HepG2 (cell line): Measurements from ENCODE around the gene RRP36. TPM values are rescaled to one million over a fixed set of nuclear protein-coding genes. Genes with fewer than 3 reads are reported as not detected.

Experiments
- GABPA ChIP-seq, 2 experiments: IDR thresholded peaks; 2 replicates each; pipeline ENCODE4 v1.6.1; 2011 to 2016; ENCODE audit warnings: low read depth in 2 of 2, low read length in 1 of 2, missing biosample characterization in 1 of 2, missing genetic modification characterization in 1 of 2
- POLR2G ChIP-seq: fragments of 200-400 bp; formaldehyde crosslinking; IDR thresholded peaks from 2 replicates; pipeline ENCODE4 v1.6.1; 2018; ENCODE audit warnings: mild to moderate bottlenecking, low read depth, low read length, moderate library complexity
- RAD21 ChIP-seq: fragments of 450-650 bp; formaldehyde crosslinking; IDR thresholded peaks from 2 replicates; pipeline ENCODE4 v1.5.0; 2020; ENCODE audit warnings: mild to moderate bottlenecking
- TMF1 ChIP-seq: sonication (generic); formaldehyde crosslinking; IDR thresholded peaks from 2 replicates; pipeline ENCODE4 v1.8.1; 2022; ENCODE audit warnings: low read depth, missing genetic modification reagents
- ZNF460 ChIP-seq: sonication (generic); formaldehyde crosslinking; IDR thresholded peaks from 2 replicates; pipeline ENCODE4 v1.5.1; 2020; ENCODE audit warnings: missing genetic modification reagents, mild to moderate bottlenecking, borderline replicate concordance
- ZNF501 ChIP-seq: sonication (generic); formaldehyde crosslinking; IDR thresholded peaks from 2 replicates; pipeline ENCODE4 v1.5.1; 2020; ENCODE audit warnings: mild to moderate bottlenecking, moderate library complexity, missing genetic modification reagents
- ZNF766 ChIP-seq: sonication (generic); formaldehyde crosslinking; IDR thresholded peaks from 2 replicates; pipeline ENCODE4 v1.5.0; 2020; ENCODE audit warnings: missing genetic modification reagents, borderline replicate concordance
- ZNF776 ChIP-seq: sonication (generic); formaldehyde crosslinking; IDR thresholded peaks from 2 replicates; pipeline ENCODE4 v1.4.0; 2020; ENCODE audit warnings: mild to moderate bottlenecking, missing genetic modification reagents
- ZSCAN25 ChIP-seq: sonication (generic); formaldehyde crosslinking; IDR thresholded peaks from 2 replicates; pipeline ENCODE4 v1.8.0; 2022; ENCODE audit warnings: mild to moderate bottlenecking, missing genetic modification reagents
- polyA plus RNA-seq, 8 experiments: library from polyadenylated mRNA; depleted of rRNA in 3 of 8; stranded (reverse) in 7 of 8; unstranded in 1 of 8; fragments of >200 nt; fragmentation: Illumina TruSeq in 4 of 8; extraction: Trizol in 4 of 8; gene quantifications; 2 replicates each; pipeline versions ENCODE4 v1.2.1 to v1.2.3, GENCODE V29; 2011 to 2016; ENCODE audit warnings: low read depth in 4 of 8, missing spikeins in 1 of 8, mixed read lengths in 1 of 8; ENCODE audit not compliant: insufficient read depth in 1 of 8
- total RNA-seq, 5 experiments: library from RNA; depleted of rRNA; stranded (reverse); fragments of >200 nt; fragmentation: Illumina TruSeq; extraction: Trizol; gene quantifications; 2 replicates each; pipeline ENCODE4 v1.2.3, GENCODE V29; 2016; ENCODE audit warnings: low read depth in 1 of 5
- TF ChIP-seq, protein P1 (sequence below), 2 experiments: sonication (generic) in 1 of 2; formaldehyde crosslinking in 1 of 2; IDR thresholded peaks; 2 replicates each; pipeline versions ENCODE4 v1.4.0 to v1.6.1; 2016 to 2020; ENCODE audit warnings: borderline replicate concordance in 1 of 2, low read depth in 1 of 2, mild to moderate bottlenecking in 1 of 2, missing genetic modification reagents in 1 of 2
- TF ChIP-seq, protein P2 (sequence below): sonication (generic); formaldehyde crosslinking; IDR thresholded peaks from 2 replicates; pipeline ENCODE4 v1.9.0; 2021; ENCODE audit warnings: missing genetic modification reagents, mild to moderate bottlenecking, borderline replicate concordance
- TF ChIP-seq, protein P3 (sequence below): sonication (generic); formaldehyde crosslinking; IDR thresholded peaks from 2 replicates; pipeline ENCODE4 v1.5.0; 2020; ENCODE audit warnings: mild to moderate bottlenecking, missing genetic modification reagents
- TF ChIP-seq, protein P4 (sequence below): sonication (generic); formaldehyde crosslinking; IDR thresholded peaks from 2 replicates; pipeline ENCODE4 v1.8.1; 2022; ENCODE audit warnings: mild to moderate bottlenecking, missing genetic modification reagents
- TF ChIP-seq, protein P5 (sequence below): sonication (generic); formaldehyde crosslinking; IDR thresholded peaks from 2 replicates; pipeline ENCODE4 v1.4.0; 2020; ENCODE audit warnings: missing genetic modification reagents

Gene RRP36
- total and polyA plus RNA-seq, 2 of the 13 experiments (the other 11 are each of a cell fraction or from before 2014, with no cell fraction given): 29.5 to 144 TPM

DNA sequence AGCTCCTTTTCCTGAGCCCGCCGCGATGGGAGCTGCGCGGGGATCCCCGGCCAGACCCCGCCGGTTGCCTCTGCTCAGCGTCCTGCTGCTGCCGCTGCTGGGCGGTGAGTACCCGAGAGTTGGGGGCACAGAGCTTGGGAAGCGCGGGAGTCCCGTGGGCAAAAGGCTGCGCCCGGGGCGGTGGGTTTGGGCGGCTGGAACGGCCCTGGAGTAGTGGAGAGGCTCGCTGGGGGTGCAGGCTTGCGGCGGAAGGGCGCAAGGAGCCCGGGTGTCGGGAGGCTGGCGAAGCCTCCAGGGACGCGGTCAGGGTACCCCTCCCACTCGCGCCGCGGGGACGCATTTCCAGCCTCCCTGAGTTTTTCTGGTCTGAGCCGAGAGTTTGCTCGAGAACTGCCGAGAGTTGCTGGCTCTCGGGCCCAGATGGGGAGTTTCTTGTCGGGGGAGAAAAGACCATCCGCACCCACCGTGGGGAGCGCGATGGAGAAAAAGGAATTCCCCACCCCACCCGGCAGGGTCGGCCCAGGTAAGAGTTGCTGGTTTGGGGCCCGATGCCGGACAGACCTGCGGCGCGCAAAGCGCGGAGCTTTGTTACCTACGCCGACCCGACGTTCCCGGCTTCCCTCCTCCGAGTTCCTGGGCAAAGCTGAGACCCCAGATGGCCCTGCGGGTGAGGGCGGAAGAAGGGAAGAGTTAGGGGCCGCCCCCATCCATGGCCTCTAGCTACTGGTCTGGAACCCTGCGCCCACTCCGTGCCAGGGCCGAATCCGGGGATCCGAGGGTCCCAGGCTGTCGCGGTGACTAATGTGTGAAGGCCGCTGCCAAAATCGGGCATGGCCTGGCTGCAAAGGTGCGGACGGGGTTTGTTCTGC lies 55.3 kb downstream of the RRP36 start (continued):
- TF ChIP-seq, protein P1, sequence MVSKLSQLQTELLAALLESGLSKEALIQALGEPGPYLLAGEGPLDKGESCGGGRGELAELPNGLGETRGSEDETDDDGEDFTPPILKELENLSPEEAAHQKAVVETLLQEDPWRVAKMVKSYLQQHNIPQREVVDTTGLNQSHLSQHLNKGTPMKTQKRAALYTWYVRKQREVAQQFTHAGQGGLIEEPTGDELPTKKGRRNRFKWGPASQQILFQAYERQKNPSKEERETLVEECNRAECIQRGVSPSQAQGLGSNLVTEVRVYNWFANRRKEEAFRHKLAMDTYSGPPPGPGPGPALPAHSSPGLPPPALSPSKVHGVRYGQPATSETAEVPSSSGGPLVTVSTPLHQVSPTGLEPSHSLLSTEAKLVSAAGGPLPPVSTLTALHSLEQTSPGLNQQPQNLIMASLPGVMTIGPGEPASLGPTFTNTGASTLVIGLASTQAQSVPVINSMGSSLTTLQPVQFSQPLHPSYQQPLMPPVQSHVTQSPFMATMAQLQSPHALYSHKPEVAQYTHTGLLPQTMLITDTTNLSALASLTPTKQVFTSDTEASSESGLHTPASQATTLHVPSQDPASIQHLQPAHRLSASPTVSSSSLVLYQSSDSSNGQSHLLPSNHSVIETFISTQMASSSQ (IDR thresholded peaks at IDR 0.05; ENCODE audit: low read depth): no peak
- TF ChIP-seq, protein P1 (CRISPR knock-in tag; IDR thresholded peaks at IDR 0.05; ENCODE audit: borderline replicate concordance): 0 out of 2 replicates have a peak, but pooled peaks have one; percentile 15
- peak; percentile 45; the same call in 1 of the 2 replicates for TF ChIP-seq RAD21 (CRISPR knock-in tag)
- TF ChIP-seq, protein P2, sequence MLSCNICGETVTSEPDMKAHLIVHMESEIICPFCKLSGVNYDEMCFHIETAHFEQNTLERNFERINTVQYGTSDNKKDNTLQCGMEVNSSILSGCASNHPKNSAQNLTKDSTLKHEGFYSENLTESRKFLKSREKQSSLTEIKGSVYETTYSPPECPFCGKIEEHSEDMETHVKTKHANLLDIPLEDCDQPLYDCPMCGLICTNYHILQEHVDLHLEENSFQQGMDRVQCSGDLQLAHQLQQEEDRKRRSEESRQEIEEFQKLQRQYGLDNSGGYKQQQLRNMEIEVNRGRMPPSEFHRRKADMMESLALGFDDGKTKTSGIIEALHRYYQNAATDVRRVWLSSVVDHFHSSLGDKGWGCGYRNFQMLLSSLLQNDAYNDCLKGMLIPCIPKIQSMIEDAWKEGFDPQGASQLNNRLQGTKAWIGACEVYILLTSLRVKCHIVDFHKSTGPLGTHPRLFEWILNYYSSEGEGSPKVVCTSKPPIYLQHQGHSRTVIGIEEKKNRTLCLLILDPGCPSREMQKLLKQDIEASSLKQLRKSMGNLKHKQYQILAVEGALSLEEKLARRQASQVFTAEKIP: no peak
- no peak; the same call in 1 of the 2 replicates for TF ChIP-seq TMF1 (CRISPR knock-in tag)
- TF ChIP-seq ZNF766 (CRISPR knock-in tag): 0 out of 2 replicates have a peak, but pooled peaks have one; percentile 50
- 0 out of 2 replicates have a peak, but pooled peaks have one; percentile 20 for TF ChIP-seq ZNF776 (CRISPR knock-in tag)
- TF ChIP-seq, protein P3, sequence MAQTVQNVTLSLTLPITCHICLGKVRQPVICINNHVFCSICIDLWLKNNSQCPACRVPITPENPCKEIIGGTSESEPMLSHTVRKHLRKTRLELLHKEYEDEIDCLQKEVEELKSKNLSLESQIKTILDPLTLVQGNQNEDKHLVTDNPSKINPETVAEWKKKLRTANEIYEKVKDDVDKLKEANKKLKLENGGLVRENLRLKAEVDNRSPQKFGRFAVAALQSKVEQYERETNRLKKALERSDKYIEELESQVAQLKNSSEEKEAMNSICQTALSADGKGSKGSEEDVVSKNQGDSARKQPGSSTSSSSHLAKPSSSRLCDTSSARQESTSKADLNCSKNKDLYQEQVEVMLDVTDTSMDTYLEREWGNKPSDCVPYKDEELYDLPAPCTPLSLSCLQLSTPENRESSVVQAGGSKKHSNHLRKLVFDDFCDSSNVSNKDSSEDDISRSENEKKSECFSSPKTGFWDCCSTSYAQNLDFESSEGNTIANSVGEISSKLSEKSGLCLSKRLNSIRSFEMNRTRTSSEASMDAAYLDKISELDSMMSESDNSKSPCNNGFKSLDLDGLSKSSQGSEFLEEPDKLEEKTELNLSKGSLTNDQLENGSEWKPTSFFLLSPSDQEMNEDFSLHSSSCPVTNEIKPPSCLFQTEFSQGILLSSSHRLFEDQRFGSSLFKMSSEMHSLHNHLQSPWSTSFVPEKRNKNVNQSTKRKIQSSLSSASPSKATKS (CRISPR knock-in tag): no peak
- no peak for TF ChIP-seq GABPA (IDR thresholded peaks at IDR 0.05; ENCODE audit: low read depth, low read length)
- TF ChIP-seq GABPA (CRISPR knock-in tag; IDR thresholded peaks at IDR 0.05; ENCODE audit: low read depth): peak; percentile 19; the same call in 1 of the 2 replicates
- TF ChIP-seq, protein P4, sequence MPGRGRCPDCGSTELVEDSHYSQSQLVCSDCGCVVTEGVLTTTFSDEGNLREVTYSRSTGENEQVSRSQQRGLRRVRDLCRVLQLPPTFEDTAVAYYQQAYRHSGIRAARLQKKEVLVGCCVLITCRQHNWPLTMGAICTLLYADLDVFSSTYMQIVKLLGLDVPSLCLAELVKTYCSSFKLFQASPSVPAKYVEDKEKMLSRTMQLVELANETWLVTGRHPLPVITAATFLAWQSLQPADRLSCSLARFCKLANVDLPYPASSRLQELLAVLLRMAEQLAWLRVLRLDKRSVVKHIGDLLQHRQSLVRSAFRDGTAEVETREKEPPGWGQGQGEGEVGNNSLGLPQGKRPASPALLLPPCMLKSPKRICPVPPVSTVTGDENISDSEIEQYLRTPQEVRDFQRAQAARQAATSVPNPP: 0 out of 2 replicates have a peak, but pooled peaks have one; percentile 75
- TF ChIP-seq ZNF501 (CRISPR knock-in tag): peak; percentile 64
- no peak for TF ChIP-seq ZSCAN25 (CRISPR knock-in tag)
- no peak; the same call in 1 of the 2 replicates for TF ChIP-seq ZNF460
- TF ChIP-seq POLR2G: peak; percentile 47; the same call in 1 of the 2 replicates
- TF ChIP-seq, protein P5, sequence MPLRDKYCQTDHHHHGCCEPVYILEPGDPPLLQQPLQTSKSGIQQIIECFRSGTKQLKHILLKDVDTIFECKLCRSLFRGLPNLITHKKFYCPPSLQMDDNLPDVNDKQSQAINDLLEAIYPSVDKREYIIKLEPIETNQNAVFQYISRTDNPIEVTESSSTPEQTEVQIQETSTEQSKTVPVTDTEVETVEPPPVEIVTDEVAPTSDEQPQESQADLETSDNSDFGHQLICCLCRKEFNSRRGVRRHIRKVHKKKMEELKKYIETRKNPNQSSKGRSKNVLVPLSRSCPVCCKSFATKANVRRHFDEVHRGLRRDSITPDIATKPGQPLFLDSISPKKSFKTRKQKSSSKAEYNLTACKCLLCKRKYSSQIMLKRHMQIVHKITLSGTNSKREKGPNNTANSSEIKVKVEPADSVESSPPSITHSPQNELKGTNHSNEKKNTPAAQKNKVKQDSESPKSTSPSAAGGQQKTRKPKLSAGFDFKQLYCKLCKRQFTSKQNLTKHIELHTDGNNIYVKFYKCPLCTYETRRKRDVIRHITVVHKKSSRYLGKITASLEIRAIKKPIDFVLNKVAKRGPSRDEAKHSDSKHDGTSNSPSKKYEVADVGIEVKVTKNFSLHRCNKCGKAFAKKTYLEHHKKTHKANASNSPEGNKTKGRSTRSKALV (CRISPR knock-in tag): peak; percentile 96
